Measurements from ENCODE around the gene LRMDA.

Gene LRMDA

GRCh38 chr10:76155961-76156360, 724.5 kb downstream of the LRMDA start:
- no peak for DNase-seq (ENCODE audit: low read depth in 3 of 3)

GRCh38 chr10:76160446-76161300, 729.2 kb downstream of the LRMDA start:
- DNase-seq (ENCODE audit: low read depth in 3 of 3), result no peak

GRCh38 chr10:76161301-76161582, 729.8 kb downstream of the LRMDA start:
- no peak for DNase-seq (ENCODE audit: low read depth in 3 of 3)

DNA sequence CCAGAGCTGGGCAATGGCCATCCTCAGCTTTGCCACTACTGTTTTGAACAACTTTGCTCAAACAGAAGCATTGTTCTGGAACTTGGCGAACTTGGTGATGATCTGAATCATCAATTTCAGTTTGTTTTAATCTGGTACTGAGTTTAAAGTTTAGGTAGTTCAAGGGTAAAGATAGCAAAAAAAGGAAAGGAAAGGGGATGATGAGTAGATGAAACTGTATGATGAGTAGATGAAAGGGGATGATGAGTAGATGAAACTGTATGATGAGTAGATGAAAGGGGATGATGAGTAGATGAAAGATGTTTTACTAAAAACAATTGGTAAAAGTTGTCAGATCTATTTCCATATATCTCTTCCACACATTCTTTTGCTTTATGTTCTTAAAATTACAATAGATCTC, 737.0 kb downstream of the LRMDA start:
- DNase-seq (ENCODE audit: low read depth in 3 of 3), result no peak

GRCh38 chr10:76169246-76169645, 737.8 kb downstream of the LRMDA start:
- DNase-seq (ENCODE audit: low read depth in 3 of 3), result no peak

DNA sequence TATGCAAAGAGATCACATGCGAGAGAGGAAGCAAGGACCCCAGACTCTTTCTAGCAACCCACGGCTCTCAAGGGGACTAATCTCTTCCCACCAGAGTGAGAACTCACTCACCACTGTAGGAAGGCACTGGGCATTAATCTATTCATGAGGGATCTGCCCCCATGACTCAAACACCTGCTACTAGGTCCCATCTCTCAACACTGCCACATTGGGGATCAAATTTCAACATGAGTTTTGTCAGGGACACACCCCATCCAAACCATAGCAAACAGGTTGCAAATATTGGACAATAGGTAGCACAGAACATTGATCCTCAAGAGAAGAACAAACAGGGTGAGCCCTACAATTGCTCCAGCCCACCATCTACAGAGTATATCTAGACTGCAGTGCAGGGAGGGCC, 740.6 kb downstream of the LRMDA start:
- no peak for DNase-seq (ENCODE audit: low read depth in 3 of 3)

- no peak for DNase-seq (ENCODE audit: low read depth in 3 of 3)
Measured at GRCh38 chr10:76175533-76176165, 744.2 kb downstream of the LRMDA start.

DNA sequence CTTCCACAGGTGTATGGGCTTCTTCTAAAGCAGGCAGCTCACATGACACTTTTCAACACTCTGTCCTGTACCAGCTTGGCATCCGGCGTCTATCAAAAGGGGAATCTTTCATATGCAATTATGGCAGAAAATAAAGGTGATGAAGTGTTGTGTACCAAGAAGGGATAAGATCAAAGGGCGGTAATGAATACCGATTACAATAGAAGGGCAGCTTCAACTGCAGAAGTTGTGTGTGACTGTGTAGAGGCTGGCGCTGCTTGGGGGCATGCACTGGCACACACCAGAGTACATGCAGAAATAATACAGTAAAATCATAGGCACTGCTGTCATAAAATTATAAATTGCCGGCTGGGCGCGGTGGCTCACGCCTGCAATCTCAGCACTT, 744.7 kb downstream of the LRMDA start:
- no peak for DNase-seq (ENCODE audit: low read depth in 3 of 3)

DNA sequence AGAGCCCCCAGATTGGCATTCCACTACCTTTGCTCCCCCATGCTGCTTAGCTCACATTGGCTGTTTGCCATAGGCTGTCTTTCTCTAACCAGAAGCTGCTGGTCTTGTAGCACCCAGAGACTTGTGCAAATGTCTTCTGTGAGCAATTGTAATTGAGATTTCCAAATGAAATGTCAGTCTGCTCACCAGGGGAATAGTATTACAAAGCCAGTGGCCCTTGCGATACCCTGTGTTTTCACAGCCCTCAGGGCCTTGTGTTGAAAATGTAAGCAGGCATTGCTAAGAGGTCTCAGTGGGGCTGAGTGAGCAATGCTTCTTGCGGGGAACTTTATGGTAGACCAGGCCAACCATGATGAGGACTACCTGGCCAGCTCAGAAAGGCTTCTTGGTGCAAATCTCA, 746.5 kb downstream of the LRMDA start:
- no peak for DNase-seq (ENCODE audit: low read depth in 3 of 3)

GRCh38 chr10:76178532-76179292, 747.3 kb downstream of the LRMDA start:
- DNase-seq (ENCODE audit: low read depth in 3 of 3), result no peak

DNA sequence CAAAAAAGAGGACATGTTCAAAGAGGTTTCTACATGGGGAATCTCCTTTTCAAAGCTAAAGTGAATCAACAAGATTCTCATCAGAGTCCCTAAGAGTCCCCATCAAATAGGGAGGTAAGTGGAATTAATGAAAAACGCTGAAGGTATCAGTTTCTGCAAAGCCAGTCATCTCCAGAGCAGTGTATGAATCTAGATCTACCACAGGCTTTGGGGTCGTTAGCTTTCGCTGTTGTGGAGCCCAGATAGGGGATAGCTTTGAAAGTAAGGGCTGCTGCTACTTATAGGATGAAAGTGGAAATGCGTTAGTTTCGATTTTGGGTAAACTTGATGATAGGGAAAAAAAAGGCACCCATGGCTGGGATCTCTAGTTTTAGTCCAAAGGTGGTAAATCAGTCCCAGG, 748.4 kb downstream of the LRMDA start:
- no peak for DNase-seq (ENCODE audit: low read depth in 3 of 3)

- DNase-seq (ENCODE audit: low read depth in 3 of 3), result no peak
Measured at GRCh38 chr10:76184647-76185046, 753.2 kb downstream of the LRMDA start.

DNA sequence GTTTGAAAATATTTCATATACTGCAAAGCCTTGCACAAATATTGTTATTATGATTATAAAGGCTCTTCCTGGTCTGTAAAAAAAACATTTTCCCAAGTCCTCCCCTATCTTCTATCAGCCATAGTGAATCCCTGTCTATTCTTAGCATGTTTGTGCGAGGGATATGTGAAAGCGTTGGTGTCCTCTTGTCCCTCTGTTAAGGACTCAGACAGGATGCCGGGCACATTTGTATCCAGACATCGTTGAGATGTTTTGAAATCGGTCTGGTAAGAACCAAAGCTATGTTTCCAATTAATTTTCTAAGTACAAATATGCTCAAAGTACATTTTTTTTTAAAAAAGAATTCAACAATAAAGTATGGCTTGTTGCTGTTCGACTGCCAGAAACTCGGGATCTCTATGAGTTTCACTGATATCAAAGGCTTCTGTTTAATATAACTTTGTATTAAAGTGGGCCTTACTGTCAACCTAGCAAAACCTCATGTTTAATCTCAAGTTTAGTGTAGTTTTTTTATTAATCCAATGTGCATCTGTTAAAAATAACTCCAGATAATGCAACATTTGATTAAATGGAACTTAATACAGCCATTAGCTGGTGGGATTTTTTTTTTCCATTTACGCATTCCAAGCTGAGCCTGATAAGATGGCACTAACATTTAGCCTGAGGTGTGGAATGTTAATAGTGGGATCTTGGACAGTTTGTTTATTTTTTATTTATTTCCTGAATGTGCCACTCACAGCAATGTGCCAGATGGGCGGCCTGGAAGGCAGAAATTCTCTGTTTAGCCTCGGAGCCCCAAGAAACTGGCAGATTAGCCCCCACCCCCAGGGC, 754.3 kb downstream of the LRMDA start:
- no peak for DNase-seq (ENCODE audit: low read depth in 3 of 3)

DNA sequence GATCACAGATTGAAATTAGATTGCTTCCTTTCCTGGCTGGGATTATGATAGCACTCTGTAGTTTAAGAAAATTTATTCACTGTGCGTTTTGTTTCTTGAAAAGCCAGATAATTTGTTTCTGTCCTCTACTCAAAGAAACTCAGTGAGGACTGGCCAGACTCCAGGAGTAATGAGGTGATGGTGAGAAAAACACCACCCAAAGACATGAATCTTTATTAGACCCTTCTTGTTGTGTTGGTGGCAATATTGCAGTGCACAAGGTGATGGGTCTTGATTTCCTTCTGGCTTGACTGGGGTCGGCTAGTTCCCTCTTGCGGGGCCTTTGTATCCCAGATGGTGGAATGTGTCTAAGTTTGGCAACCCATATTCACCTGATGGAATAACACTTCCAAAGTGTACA, 756.8 kb downstream of the LRMDA start:
- DNase-seq (ENCODE audit: low read depth in 3 of 3), result no peak

DNA sequence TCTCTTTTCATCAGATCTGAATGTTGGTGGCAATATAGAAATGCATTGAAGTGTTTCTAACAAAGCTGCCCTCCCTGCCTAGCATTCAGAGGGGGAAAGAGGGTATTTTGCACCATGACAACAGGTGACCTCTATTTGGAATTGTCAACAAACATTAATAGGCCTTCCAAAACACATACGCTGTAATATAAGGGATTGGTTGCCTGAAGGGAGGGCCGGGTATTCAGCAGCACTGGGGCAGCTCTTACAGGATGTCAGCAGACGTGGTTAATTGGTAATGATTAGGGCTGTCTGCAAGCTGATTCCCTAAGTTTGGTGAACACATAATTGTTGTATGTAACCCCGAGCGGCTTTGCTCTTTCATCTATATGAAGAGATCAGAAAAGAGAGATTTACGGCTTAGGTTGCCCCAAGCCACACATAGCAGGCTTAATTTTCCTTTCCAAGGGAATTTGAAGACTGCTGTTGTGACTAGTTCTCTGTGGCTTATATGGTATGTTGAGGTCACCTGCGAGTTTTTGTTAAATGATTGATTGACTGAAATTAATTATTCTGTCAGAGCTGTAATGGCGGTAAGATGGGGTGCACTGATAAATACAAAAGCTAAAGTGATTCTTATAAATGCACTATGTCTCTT, 759.3 kb downstream of the LRMDA start:
- no peak for DNase-seq (ENCODE audit: low read depth in 3 of 3)

DNA sequence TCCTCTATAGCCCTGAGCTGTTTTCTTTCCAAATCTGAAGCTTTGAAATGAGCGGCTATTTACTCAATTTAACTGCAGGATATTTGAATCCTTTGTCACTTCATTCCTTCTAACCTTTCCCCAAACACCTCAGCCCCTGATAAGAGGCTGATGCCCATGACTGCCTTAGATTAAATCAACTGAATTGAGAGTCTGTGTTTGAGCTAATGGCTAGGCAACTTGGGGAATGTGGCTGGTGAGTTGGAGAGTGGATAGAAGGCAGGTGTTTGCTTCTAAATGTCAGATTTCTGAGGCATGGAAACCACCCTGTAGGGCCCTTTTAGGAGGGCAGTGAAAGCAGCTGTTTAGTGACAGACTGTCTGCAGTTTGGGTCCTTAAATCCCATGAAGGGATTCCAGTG, 759.9 kb downstream of the LRMDA start:
- DNase-seq (ENCODE audit: low read depth in 3 of 3), result no peak

DNA sequence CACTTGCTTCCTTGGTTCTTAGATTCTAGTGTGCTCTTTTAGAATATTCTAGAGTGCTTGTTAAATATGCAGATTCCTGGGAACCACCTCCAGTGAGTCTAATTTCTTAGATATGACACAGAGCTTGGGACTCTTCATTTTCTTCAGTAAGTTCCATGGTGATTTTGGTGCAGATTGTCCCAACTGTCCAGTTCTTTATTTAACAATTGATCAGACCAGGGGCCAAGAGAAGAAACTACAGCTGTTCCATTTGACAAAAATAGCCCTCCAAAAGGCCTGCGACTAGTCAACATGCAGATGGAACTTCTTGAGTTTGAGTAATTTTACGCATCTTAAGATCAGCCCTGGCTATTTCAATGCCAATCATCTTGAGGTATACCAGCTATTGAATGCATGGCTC, 760.7 kb downstream of the LRMDA start:
- DNase-seq (ENCODE audit: low read depth in 3 of 3), result no peak

DNA sequence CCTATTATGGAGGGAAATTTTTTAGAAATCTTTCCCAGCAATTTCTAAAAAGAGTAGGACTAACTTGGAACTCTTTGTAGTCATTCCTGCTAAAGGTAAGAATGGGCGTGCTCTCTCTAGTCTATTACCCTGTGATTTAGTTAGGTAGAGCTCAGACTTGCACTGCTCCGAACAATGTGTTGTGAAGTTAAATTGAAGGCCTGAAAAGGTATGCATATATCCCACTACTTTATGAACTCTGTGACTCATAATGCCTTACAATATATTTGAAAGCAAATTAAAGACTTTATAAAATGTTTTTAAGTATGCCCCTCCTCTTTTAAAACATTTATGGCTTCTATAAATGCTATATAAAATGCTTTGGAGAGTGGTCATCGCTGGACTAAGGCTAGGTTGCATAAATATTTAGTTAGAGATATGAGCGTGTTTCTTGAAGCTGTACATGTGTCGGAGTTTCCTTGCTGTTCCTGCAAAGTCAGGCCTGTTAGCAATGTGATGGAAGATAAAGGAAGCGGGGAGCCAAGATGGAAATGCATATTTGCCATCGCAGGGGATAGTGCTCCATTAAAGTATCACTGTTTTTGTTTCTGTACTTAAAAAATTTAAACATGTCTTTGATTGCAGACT, 761.4 kb downstream of the LRMDA start:
- no peak for DNase-seq (ENCODE audit: low read depth in 3 of 3)

GRCh38 chr10:76195654-76196390, 764.4 kb downstream of the LRMDA start:
- DNase-seq (ENCODE audit: low read depth in 3 of 3), result no peak

DNA sequence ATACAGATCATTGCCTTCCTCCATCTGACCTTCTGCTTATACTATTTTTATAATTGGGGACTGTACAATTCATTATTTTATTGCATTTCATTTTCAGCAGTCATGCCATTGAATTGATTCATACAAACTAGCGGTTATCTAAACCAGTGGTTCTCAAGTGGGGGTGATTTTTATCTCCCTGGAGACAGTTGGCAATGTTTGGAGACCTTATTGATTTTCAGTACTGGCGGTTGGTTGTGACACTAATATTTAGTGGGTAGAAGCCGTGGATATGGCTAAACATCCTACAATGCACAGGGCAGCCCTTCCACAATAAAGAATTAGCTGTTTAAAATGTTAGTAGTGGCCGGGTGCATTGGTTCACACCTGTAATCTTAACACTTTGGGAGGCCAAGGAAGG, 765.9 kb downstream of the LRMDA start:
- DNase-seq (ENCODE audit: low read depth in 3 of 3), result no peak
